Activated CD8-positive, alpha-beta T cell treated with anti-CD3 and anti-CD28 coated beads, Interleukin-2, amount 10 ng/mL, durations not matched to agents 7 days and 5 days (primary cell): ENCODE data around the gene SEC31A. TPM values are rescaled to one million over a fixed set of nuclear protein-coding genes. Genes with fewer than 3 reads are reported as not detected.
"Not testable (repeated sequence)": the region's sequence is repeated elsewhere in the genome, so short reads cannot be mapped to it uniquely, and the experiment has no call there.

Source experiments
- ATAC-seq: fragments of 150-1000 bp; cut with Tn5 transposase; one replicate; pipeline ENCODE4 v1.10.0; 2021; ENCODE audit warnings: moderate library complexity
- CTCF ChIA-PET: fragments of 350-600 bp; sonication (Branson Sonifier 250); formaldehyde crosslinking; loops from one replicate; lab custom pipeline; 2021; ENCODE audit warnings: antibody characterized with exemption; lab: Charles Lee
- POLR2A ChIA-PET: fragments of 350-600 bp; sonication (Branson Sonifier 250); formaldehyde crosslinking; loops from one replicate; lab custom pipeline; 2021; ENCODE audit warnings: antibody characterized with exemption; lab: Charles Lee
- DNase-seq: peaks from one replicate; pipeline ENCODE4 v3.0.0-alpha.2; 2020
- H3K27ac Mint-ChIP-seq: one replicate; pipeline ENCODE4 v1.8.0; 2021; ENCODE audit warnings: mild to moderate bottlenecking, mixed read lengths
- H3K27me3 Mint-ChIP-seq: one replicate; pipeline ENCODE4 v1.8.0; 2021; ENCODE audit warnings: low read depth, mixed read lengths
- H3K36me3 Mint-ChIP-seq: one replicate; pipeline ENCODE4 v1.8.0; 2021; ENCODE audit warnings: low read depth, mixed read lengths
- H3K4me1 Mint-ChIP-seq: one replicate; pipeline ENCODE4 v1.8.0; 2021; ENCODE audit warnings: low read depth, mixed read lengths
- H3K4me3 Mint-ChIP-seq: one replicate; pipeline ENCODE4 v1.8.0; 2021; ENCODE audit warnings: mild to moderate bottlenecking, mixed read lengths
- H3K9me3 Mint-ChIP-seq: one replicate; pipeline ENCODE4 v1.8.0; 2022; ENCODE audit warnings: mixed read lengths; ENCODE audit not compliant: insufficient read depth
- total RNA-seq, 2 experiments: library from RNA; stranded (reverse); gene quantifications; one replicate each; pipeline ENCODE4 v1.2.3, GENCODE V29; 2021

Gene SEC31A
- total RNA-seq, 2 experiments from 2014 or later: 111 to 113 TPM

DNA sequence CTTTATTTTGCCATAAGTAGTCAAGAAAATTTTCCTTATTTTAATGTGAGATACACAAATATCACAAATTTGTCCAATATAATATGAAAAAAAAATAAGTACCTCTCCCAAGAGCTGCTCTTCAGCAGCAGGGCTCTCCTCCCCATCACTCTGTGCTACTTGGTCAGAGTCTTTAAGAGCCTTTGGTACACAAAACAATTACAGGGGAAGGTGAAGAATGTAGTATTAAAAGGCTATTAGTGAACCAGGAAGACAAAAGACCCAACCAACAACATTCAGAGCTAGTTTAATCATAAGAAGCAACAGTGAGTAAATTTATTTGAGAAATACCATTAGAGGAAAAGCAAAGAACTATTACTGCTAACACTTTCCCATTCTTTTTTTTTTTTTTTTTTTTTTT lies 29.4 kb downstream of the SEC31A start:
- ChIA-PET CTCF (interaction anchor here (1.6 to 1.9 kb wide), 2 partner anchors 9 to 18 kb away, joined by 4 to 8 read pairs; no protein-coding TSS in a partner anchor), POLR2A (no interaction called here)
- H3K27ac Mint-ChIP-seq: no peak overlapping the region
- H3K4me3 Mint-ChIP-seq: no peak overlapping the region
- peaks cover 30% of the 10 kb centered on the region for H3K4me1 Mint-ChIP-seq
- no peak for ATAC-seq
- DNase-seq: no peak
- H3K36me3 Mint-ChIP-seq: peaks cover 58% of the 10 kb centered on the region
- H3K9me3 Mint-ChIP-seq: no peaks in the 10 kb centered on the region
- H3K27me3 Mint-ChIP-seq: no peaks in the 10 kb centered on the region

DNA sequence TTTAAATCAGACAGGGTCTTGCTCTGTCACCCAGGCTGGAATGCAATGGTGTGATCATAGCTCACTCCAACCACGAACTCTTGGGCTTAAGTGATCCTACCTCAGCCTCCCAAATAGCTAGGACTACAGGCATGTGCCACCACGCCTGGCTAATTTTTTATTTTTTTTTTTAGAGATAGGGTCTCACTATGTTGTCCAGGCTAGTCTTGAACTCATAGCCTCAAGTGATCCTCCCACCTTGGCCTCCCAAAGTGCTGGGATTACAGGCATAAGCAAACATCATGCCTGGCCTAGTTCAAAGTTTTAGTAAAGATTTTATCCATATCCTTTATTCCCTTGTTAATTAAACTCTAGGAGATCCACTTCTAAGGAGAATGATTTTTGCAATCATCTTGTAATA lies 30.5 kb downstream of the SEC31A start:
- H3K4me1 Mint-ChIP-seq: peaks cover 22% of the 10 kb centered on the region
- H3K27me3 Mint-ChIP-seq, H3K9me3 Mint-ChIP-seq, H3K27ac Mint-ChIP-seq, ATAC-seq, DNase-seq, H3K4me3 Mint-ChIP-seq, POLR2A ChIA-PET: not testable (repeated sequence)
- H3K36me3 Mint-ChIP-seq: peaks cover 55% of the 10 kb centered on the region
- CTCF ChIA-PET: interaction anchor here (0.8 kb wide), 1 partner anchor 40 kb away, joined by 3 read pairs; the partner anchor contains the start of gene THAP9

DNA sequence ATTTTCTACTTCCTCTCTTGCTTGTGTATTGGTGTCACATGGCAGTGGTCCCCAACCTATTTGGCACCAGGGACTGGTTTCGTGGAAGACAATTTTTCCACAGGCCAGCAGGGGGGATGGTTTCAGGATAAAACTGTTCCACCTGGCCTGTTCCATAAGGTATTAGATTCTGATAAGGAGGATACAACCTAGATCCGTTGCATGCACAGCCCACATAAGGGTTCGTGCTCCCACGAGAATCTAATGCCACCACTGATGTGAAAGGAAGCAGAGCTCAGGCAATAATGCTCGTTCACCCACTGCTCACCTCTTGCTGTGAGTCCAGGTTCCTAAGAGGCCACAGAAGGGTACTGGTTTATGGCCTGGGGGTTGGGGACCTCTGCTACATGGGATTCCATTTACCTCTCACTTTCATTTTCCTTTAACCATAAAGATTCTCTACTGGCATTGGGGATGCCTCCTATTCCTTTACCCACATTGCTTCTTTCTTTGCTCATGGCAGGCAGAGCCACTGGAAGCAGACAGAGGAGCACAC lies 38.1 kb downstream of the SEC31A start:
- H3K9me3 Mint-ChIP-seq: no peaks in the 10 kb centered on the region
- H3K4me1 Mint-ChIP-seq: peaks cover 8% of the 10 kb centered on the region
- H3K27me3 Mint-ChIP-seq: no peaks in the 10 kb centered on the region
- POLR2A ChIA-PET: interaction anchor here (1.3 to 2.2 kb wide), 2 partner anchors 38 to 47 kb away, joined by 4 to 10 read pairs; partner anchors contain the start of gene SEC31A
- peaks cover 53% of the 10 kb centered on the region for H3K36me3 Mint-ChIP-seq
- DNase-seq: no peak
- no peak overlapping the region for H3K27ac Mint-ChIP-seq
- CTCF ChIA-PET: interaction anchor here (0.7 to 4.9 kb wide), 26 partner anchors 9 to 638 kb away, joined by 3 to 48 read pairs (median 6); partner anchors contain the start of genes COPS4, COQ2, LIN54 and THAP9
- peak; percentile 30 for ATAC-seq
- no peak overlapping the region for H3K4me3 Mint-ChIP-seq

DNA sequence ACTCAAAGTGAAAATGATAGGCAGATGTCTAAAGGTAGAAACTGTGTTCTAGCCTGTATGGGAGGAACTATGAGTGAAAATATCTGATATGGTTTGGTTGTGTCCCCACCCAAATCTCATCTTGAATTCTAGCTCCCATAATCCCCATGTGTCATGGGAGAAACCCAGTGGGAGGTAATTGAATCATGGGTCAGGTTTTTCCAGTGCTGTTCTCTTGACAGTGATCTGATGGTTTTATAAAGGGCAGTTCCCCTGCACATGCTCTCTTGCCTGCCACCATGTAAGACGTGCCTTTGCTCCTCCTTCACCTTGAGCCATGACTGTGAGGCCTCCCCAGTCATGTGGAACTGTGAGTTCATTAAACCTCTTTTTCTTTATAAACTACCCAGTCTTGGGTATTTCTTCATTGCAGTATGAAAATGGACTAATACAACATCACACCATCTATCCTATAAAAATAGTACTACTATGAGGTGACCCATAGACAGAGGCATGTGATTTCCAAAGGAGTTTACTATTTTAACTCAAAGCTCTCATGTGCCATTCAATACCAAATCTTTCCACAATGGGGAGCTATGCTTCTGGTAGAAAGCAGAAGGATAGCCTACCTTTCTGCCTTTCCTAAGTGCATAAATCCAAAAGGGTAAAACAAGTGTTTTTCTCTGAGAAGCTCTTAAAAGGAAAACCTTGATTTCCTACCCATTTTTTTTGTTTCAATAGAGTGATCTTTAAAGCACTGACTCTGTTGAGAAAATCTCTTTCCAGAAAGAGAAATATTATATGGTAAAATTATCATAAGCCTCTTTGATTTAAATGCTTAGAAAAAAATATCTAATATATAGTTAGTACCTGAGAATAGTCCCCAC lies 38.8 kb downstream of the SEC31A start:
- no peaks in the 10 kb centered on the region for H3K27me3 Mint-ChIP-seq
- ATAC-seq (no peak), DNase-seq (peak; percentile 34)
- no peaks in the 10 kb centered on the region for H3K9me3 Mint-ChIP-seq
- H3K4me1 Mint-ChIP-seq: peaks cover 8% of the 10 kb centered on the region
- no peak overlapping the region for H3K4me3 Mint-ChIP-seq
- ChIA-PET CTCF (interaction anchor here (0.7 to 4.9 kb wide), 30 partner anchors 10 to 639 kb away, joined by 3 to 48 read pairs (median 5); partner anchors contain the start of genes COPS4, COQ2, HELQ and LIN54), POLR2A (interaction anchor here (1.3 to 2.2 kb wide), 2 partner anchors 38 to 47 kb away, joined by 4 to 10 read pairs; partner anchors contain the start of gene SEC31A)
- H3K27ac Mint-ChIP-seq: no peak overlapping the region
- H3K36me3 Mint-ChIP-seq: peaks cover 53% of the 10 kb centered on the region

DNA sequence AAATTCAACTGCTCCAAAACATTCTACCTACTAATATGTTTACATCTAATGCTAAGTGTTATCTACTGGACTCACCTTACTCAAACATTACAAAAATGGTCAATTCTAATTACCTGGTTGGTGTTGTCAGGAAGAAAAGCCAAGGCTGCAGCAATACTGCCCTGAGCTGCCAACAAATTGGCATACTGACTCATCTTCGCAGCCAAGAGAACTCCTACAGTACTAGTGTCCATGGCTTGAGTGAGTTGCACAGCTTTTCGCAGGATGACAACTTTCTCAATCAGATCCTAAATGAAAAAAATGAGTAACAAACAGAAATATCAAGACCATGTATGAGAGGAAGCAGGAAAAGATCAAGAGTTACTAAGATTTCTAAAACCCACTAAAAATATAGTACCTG lies 39.6 kb downstream of the SEC31A start:
- Mint-ChIP-seq H3K27me3 (no peaks in the 10 kb centered on the region), H3K4me1 (peaks cover 8% of the 10 kb centered on the region), H3K9me3 (no peaks in the 10 kb centered on the region), H3K4me3 (no peak overlapping the region), H3K36me3 (peaks cover 56% of the 10 kb centered on the region), H3K27ac (no peak overlapping the region)
- ChIA-PET POLR2A (interaction anchor here (1.0 to 2.2 kb wide), 2 partner anchors 48 to 159 kb away, joined by 3 to 10 read pairs; partner anchors contain the start of gene LIN54), CTCF (interaction anchor here (0.8 to 4.9 kb wide), 13 partner anchors 9 to 429 kb away, joined by 3 to 48 read pairs (median 9); partner anchors contain the start of genes COPS4 and THAP9)
- DNase-seq (no peak), ATAC-seq (no peak)

DNA sequence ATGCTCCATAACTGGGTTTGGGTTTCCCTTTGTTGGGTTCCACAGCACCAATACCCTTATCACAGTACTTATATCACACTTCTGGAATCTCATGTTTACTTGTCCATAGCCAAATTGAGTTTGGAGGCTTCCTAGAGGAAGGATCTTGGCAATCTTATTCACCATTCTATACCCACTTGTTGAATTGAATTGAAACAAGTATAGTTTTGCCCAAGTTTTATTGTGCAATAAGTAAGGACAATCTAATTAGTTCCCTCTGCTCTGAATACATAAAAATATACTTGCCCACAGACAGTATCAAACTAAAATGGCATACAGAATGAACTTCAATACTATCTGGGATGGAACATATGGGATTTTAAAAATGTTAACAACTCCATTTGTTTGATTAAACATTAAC lies 40.3 kb downstream of the SEC31A start:
- ChIA-PET CTCF (interaction anchor here (0.8 to 4.9 kb wide), 7 partner anchors 8 to 184 kb away, joined by 3 to 48 read pairs (median 12); partner anchors contain the start of genes COPS4 and THAP9), POLR2A (interaction anchor here (1.0 to 2.2 kb wide), 2 partner anchors 49 to 160 kb away, joined by 3 to 10 read pairs; partner anchors contain the start of gene LIN54)
- Mint-ChIP-seq H3K27me3 (no peaks in the 10 kb centered on the region), H3K27ac (no peak overlapping the region), H3K9me3 (no peaks in the 10 kb centered on the region), H3K4me1 (peaks cover 8% of the 10 kb centered on the region), H3K36me3 (peaks cover 56% of the 10 kb centered on the region), H3K4me3 (no peak overlapping the region)
- DNase-seq (no peak), ATAC-seq (no peak)

DNA sequence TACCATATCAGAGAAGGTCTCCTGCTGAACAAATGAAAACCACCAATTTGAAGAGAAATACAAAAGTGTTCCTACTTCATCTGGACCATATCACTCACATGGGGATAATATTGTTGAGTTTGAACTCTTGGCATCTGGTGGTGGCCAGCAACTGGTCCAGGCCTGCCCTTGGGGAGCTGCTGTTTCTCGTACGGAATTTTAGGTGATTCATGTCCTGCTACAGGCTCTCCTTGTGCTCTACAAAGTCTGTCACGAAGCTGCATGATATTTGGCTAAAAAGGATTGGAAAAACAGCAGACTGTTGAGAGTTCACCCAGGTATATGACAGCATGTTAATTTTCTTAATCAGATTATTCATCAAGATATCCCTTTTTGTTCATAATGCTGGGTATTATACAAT lies 42.2 kb downstream of the SEC31A start:
- Mint-ChIP-seq H3K36me3 (peaks cover 62% of the 10 kb centered on the region), H3K9me3 (no peaks in the 10 kb centered on the region), H3K4me3 (no peak overlapping the region), H3K27ac (no peak overlapping the region), H3K4me1 (peaks cover 10% of the 10 kb centered on the region), H3K27me3 (no peaks in the 10 kb centered on the region)
- ATAC-seq (no peak), DNase-seq (no peak)
- ChIA-PET CTCF (no interaction called here), POLR2A (no interaction called here)

DNA sequence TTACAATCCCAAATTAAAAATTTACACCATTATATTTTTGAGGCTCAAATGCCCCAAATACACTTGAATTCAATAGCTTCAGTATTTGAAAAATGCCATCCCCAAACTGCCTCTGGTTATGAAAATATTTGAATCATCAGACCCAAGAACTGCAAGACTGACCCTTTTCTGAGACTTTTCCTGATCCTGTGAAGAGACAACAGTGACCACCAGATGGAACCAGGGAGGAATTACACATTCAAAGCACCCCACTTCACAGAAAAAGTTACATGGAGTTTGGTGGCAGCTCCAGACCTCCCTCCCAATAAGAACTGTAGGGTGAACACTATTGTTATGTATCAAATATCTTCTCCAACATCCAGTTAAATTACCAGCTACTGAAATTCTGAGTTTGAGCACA lies 48.4 kb downstream of the SEC31A start:
- H3K27me3 Mint-ChIP-seq: no peaks in the 10 kb centered on the region
- H3K36me3 Mint-ChIP-seq: peaks cover 47% of the 10 kb centered on the region
- POLR2A ChIA-PET: no interaction called here

DNA sequence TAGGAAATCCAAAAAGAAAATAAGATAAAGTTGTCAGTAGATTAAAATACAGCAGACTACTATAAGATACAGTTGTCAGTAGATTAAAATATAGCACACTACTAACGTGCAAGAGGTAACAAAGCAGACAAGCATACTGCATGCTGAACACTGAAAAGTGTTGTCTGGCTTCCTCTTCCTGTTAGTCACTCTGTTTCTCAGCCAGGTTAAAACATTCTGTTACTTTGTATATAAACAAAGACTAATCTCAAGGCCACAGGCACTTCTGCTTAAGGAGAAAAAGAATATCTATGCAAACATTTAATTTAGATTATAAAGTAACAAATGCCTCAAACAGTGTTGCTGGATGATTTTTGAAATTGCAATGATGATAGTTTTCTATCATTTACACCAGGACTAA lies 51.3 kb downstream of the SEC31A start:
- ATAC-seq (no peak), DNase-seq (no peak)
- ChIA-PET CTCF (no interaction called here), POLR2A (no interaction called here)
- Mint-ChIP-seq H3K4me1 (no peaks in the 10 kb centered on the region), H3K4me3 (no peak overlapping the region), H3K27ac (no peak overlapping the region), H3K9me3 (no peaks in the 10 kb centered on the region), H3K36me3 (peaks cover 32% of the 10 kb centered on the region), H3K27me3 (no peaks in the 10 kb centered on the region)

More for the DNA sequence above, 48.4 kb downstream of the SEC31A start:
- CTCF ChIA-PET: interaction anchor here (1.1 to 1.4 kb wide), 3 partner anchors 9 to 438 kb away, joined by 3 to 6 read pairs (median 3); no protein-coding TSS in a partner anchor
- no peaks in the 10 kb centered on the region for H3K9me3 Mint-ChIP-seq
- peaks cover 2% of the 10 kb centered on the region for H3K4me1 Mint-ChIP-seq
- H3K27ac Mint-ChIP-seq: no peak overlapping the region
- DNase-seq: no peak
- no peak for ATAC-seq
- H3K4me3 Mint-ChIP-seq: no peak overlapping the region

DNA sequence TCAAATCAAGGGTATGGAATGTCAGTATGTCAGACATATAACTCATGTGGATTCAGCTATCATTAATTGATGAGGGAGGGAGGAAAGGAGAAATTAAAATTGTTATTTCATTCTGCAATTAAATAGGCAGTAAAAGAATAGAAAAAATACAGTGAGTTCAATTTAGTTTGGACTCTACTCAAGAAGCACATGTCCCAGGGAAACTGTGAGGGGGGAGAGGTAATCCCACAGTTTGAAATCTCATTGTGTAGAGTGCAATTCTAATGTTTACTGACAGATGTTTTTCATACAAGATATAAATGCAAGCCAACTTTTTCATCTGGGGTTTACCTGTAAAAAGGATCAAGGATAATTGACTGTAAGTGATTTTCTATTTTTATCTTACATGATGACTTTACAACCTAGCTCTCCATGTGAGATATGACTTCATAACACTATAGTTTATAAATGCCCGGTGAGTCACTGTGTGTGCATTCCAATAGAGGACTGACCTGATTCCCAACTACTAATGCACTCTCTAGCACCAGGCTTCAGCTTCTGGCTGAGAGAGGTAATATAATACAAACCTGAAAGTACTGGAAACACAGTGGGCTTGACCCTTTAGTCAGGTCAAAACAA lies 57.1 kb downstream of the SEC31A start:
- Mint-ChIP-seq H3K27me3 (no peaks in the 10 kb centered on the region), H3K36me3 (peaks cover 34% of the 10 kb centered on the region), H3K9me3 (no peaks in the 10 kb centered on the region), H3K4me3 (no peak overlapping the region), H3K4me1 (no peaks in the 10 kb centered on the region), H3K27ac (no peak overlapping the region)
- CTCF ChIA-PET: interaction anchor here (1.0 kb wide), 1 partner anchor 19 kb away, joined by 4 read pairs; no protein-coding TSS in a partner anchor
- no peak for DNase-seq
- POLR2A ChIA-PET: no interaction called here
- no peak for ATAC-seq

DNA sequence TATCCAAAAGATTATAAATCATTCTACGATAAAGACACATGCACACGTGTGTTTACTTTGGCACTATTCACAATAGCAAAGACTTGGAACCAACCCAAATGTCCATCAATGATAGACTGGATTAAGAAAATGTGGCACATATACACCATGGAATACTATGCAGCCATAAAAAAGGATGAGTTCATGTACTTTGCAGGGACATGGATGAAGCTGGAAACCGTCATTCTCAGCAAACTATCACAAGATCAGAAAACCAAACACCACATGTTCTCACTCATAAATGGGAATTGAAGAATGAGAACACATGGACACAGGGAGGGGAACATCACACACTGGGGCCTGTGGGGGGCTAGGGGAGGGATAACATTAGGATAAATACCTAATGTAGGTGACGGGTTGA lies 57.9 kb downstream of the SEC31A start:
- POLR2A ChIA-PET, H3K27ac Mint-ChIP-seq, ATAC-seq, H3K4me1 Mint-ChIP-seq, DNase-seq, H3K9me3 Mint-ChIP-seq, H3K27me3 Mint-ChIP-seq, CTCF ChIA-PET, H3K4me3 Mint-ChIP-seq: not testable (repeated sequence)
- H3K36me3 Mint-ChIP-seq: peaks cover 37% of the 10 kb centered on the region
